HFF-Myc (cell line): Measurements from ENCODE around the gene NHLRC2.

Experiments
- DNase-seq: peaks from one replicate; pipeline ENCODE4 v3.0.0-alpha.2; 2011; ENCODE audit warnings: low read depth; ENCODE audit errors: extremely low read depth
- H3K4me3 ChIP-seq: replicated peaks from 2 replicates; pipeline ENCODE4 v1.5.1; 2011; ENCODE audit warnings: low read depth, mild to moderate bottlenecking, control low read depth, low read length
- CTCF ChIP-seq: IDR thresholded peaks from 2 replicates; pipeline ENCODE4 v1.5.1; 2012; ENCODE audit warnings: mild to moderate bottlenecking, low read depth, low read length, control low read depth; ENCODE audit errors: missing control alignments

The NHLRC2 gene

GRCh38 chr10:113953505-113954272 is 99.2 kb downstream of the NHLRC2 start:
- TF ChIP-seq CTCF, result peak; percentile 37
- H3K4me3 ChIP-seq, result no peak overlapping the region
- no peak for DNase-seq

DNA sequence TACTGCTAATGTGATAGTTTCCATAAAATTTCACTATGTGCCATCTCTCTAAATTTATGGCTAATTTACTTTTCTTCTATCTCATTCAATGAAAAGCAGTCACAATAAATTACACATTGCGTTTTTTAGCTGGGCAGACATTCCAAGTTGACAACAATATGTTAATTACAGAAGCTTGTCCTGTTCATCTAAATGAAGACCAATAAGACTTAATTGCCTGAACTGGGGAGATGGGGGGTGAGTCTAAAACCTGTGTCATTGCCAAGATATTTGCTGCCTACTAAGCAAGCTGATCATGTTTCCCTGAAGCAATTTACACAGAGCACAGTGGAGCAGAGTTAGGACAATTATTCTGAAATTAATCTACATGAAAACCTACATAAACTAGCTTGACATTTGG is 99.9 kb downstream of the NHLRC2 start:
- no peak for DNase-seq
- no peak overlapping the region for H3K4me3 ChIP-seq
- no peak for TF ChIP-seq CTCF

- no peak for TF ChIP-seq CTCF
- peak; percentile 36 for DNase-seq
- no peak overlapping the region for H3K4me3 ChIP-seq
Measured at GRCh38 chr10:113957013-113957412, 102.6 kb downstream of the NHLRC2 start.

DNA sequence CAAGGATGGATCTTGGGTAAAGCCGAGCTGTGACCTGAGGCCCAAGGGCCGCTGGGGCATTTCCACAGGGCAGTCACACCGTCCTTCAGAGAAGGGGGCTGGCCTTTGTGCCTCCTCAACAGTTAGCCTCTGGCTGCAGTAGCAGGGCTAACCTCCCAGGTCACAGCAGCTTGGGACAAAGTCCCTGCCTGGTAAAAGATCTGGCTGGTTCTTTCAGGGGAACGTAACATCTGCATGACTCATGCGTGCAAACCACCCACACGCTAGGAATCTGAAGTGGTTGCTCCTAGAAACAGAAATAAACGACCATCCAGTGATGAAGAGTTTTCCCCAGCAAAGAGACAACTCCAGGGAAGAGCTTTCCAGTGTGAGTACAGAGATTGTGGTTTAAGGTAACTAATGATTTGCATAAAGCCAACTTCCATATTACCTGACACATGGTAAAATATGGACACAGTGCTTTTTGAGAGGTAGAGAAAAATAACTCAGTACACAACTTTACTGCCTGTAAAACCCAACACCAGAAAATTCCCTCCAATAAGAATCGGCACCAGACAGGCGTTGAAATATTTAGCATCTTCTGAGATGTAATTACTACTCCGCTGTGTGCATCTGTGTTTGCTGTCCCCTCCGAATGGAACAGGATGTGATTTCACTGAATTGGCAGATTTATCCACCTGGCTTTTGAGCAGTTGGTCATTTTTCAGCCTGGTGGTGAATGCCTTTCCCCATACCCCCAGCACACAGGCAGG is 104.3 kb downstream of the NHLRC2 start:
- DNase-seq, result peak; percentile 94
- no peak for TF ChIP-seq CTCF
- no peak overlapping the region for H3K4me3 ChIP-seq

DNA sequence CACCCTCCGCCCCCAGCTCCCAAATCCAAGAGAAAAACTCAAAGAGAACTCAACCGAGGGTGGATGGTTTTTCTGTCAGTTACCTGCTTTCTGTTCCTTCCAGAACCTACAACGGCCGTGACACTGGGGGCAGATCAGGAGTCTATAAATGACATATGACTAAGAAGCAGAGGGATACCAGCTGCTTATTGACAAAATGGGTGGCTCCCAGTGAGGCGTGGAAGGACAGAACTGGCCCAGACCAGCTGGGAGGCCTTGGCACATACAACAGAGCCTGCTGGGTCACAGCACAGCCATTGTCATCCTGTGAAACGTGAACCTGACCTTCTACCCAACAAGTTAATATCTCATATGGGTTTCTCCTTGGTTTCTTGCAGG is 104.9 kb downstream of the NHLRC2 start:
- no peak for DNase-seq

GRCh38 chr10:113960617-113961181 is 106.2 kb downstream of the NHLRC2 start:
- no peak overlapping the region for H3K4me3 ChIP-seq

More for the DNA sequence above, 104.9 kb downstream of the NHLRC2 start:
- H3K4me3 ChIP-seq, result no peak overlapping the region
- TF ChIP-seq CTCF, result no peak

More at GRCh38 chr10:113960617-113961181, 106.2 kb downstream of the NHLRC2 start:
- TF ChIP-seq CTCF, result no peak
- DNase-seq, result no peak
